Amniotic epithelial cell (primary cell): Measurements from ENCODE around the gene GUCY1A2.

ENCODE experiments used
- DNase-seq: peaks from one replicate; pipeline ENCODE4 v3.0.0-alpha.2; 2010; ENCODE audit warnings: low read depth

The GUCY1A2 gene

GRCh38 chr11:106733635-106734034 lies 284.6 kb downstream of the GUCY1A2 start:
- DNase-seq: no peak

- no peak for DNase-seq
These were observed 289.4 kb downstream of the GUCY1A2 start for GRCh38 chr11:106728859-106729258.

GRCh38 chr11:106728379-106728778 lies 289.9 kb downstream of the GUCY1A2 start:
- DNase-seq: no peak

GRCh38 chr11:106727256-106727655 lies 291.0 kb downstream of the GUCY1A2 start:
- DNase-seq: no peak

- DNase-seq: peak; percentile 89
These were observed 293.9 kb downstream of the GUCY1A2 start for GRCh38 chr11:106724293-106724892.

- peak; percentile 4 for DNase-seq
These were observed 295.2 kb downstream of the GUCY1A2 start for GRCh38 chr11:106723071-106723470.

- DNase-seq: no peak
These were observed 301.1 kb downstream of the GUCY1A2 start for GRCh38 chr11:106717222-106717621.

GRCh38 chr11:106714199-106714598 lies 304.1 kb downstream of the GUCY1A2 start:
- no peak for DNase-seq

- no peak for DNase-seq
These were observed 309.9 kb downstream of the GUCY1A2 start for GRCh38 chr11:106708348-106708747.

GRCh38 chr11:106706355-106706754 lies 311.9 kb downstream of the GUCY1A2 start:
- peak; percentile 82 for DNase-seq

- no peak for DNase-seq
These were observed 315.5 kb downstream of the GUCY1A2 start for GRCh38 chr11:106702805-106703204.

GRCh38 chr11:106697058-106697457 lies 321.2 kb downstream of the GUCY1A2 start:
- peak; percentile 86 for DNase-seq

GRCh38 chr11:106695506-106695905 lies 322.8 kb downstream of the GUCY1A2 start:
- DNase-seq: peak; percentile 84

GRCh38 chr11:106694501-106694900 lies 323.8 kb downstream of the GUCY1A2 start:
- DNase-seq: no peak

GRCh38 chr11:106691807-106692365 lies 326.4 kb downstream of the GUCY1A2 start:
- DNase-seq: peak; percentile 8

GRCh38 chr11:106690923-106691322 lies 327.4 kb downstream of the GUCY1A2 start:
- no peak for DNase-seq

- DNase-seq: no peak
These were observed 333.3 kb downstream of the GUCY1A2 start for GRCh38 chr11:106684944-106685343.

GRCh38 chr11:106683435-106683834 lies 334.8 kb downstream of the GUCY1A2 start:
- no peak for DNase-seq

- no peak for DNase-seq
These were observed 336.8 kb downstream of the GUCY1A2 start for GRCh38 chr11:106681435-106681834.

- no peak for DNase-seq
These were observed 338.7 kb downstream of the GUCY1A2 start for GRCh38 chr11:106679581-106679980.

- DNase-seq: no peak
These were observed 339.1 kb downstream of the GUCY1A2 start for GRCh38 chr11:106679181-106679580.

GRCh38 chr11:106670069-106670468 lies 348.2 kb downstream of the GUCY1A2 start:
- no peak for DNase-seq

GRCh38 chr11:106668147-106668546 lies 350.1 kb downstream of the GUCY1A2 start:
- DNase-seq: peak; percentile 22

GRCh38 chr11:106656646-106657045 lies 361.6 kb downstream of the GUCY1A2 start:
- no peak for DNase-seq
